Endothelial cell of umbilical vein (primary cell): ENCODE measurements around the gene SBK3. TPM values are rescaled to one million over a fixed set of nuclear protein-coding genes. Genes with fewer than 3 reads are reported as not detected.

Experiments used
- BruUV-seq: library from RNA; stranded (reverse); fragments of 400-500 nt; replicated peaks from 2 replicates; lab custom pipeline; 2021; lab: Mats Ljungman, UMichigan
- CTCF ChIA-PET: fragments of 300-600, 350-600 bp; sonication (Branson Sonifier 250); formaldehyde crosslinking; loops from one replicate; lab custom pipeline; 2021; ENCODE audit warnings: antibody characterized with exemption, inconsistent platforms; lab: Charles Lee
- POLR2A ChIA-PET: fragments of 300-600, 350-600 bp; sonication (Branson Sonifier 250); formaldehyde crosslinking; loops from one replicate; lab custom pipeline; 2021; ENCODE audit warnings: antibody characterized with exemption, inconsistent platforms; lab: Charles Lee
- DNase-seq: peaks from one replicate; pipeline ENCODE4 v3.0.0-alpha.2; 2011; ENCODE audit warnings: low read depth, low spot score
- FAIRE-seq: peaks from 2 replicates; lab custom pipeline; 2011; peaks lifted over from hg19 to GRCh38; lab: Jason Lieb, UNC
- H2AFZ ChIP-seq: 2 replicates; pipeline ENCODE4 v1.6.0; 2012; ENCODE audit warnings: low read depth, low read length, control low read depth, inconsistent platforms
- H3K27ac ChIP-seq: 2 replicates; pipeline ENCODE4 v1.5.1; 2011; ENCODE audit warnings: low read depth, mild to moderate bottlenecking, control low read depth, low read length, moderate library complexity; ENCODE audit not compliant: insufficient read depth
- H3K27me3 ChIP-seq, 2 experiments: 2 replicates each; pipeline versions ENCODE4 v1.6.0 to v1.6.1; 2011; ENCODE audit warnings: low read length in 2 of 2, mixed read lengths in 1 of 2; ENCODE audit not compliant: control insufficient read depth in 2 of 2, insufficient read depth in 2 of 2
- H3K36me3 ChIP-seq, 2 experiments: 2 replicates in 1 of 2; 3 replicates in 1 of 2; pipeline ENCODE4 v1.5.1; 2011; ENCODE audit warnings: low read length in 2 of 2, mild to moderate bottlenecking in 1 of 2, moderate library complexity in 1 of 2; ENCODE audit not compliant: control insufficient read depth in 2 of 2, insufficient read depth in 2 of 2; ENCODE audit errors: extremely low read depth in 1 of 2
- H3K4me1 ChIP-seq: 3 replicates; pipeline ENCODE4 v1.5.1; 2011; ENCODE audit warnings: mild to moderate bottlenecking, low read length; ENCODE audit not compliant: control insufficient read depth, insufficient read depth; ENCODE audit errors: extremely low read depth
- H3K4me2 ChIP-seq: 2 replicates; pipeline ENCODE4 v1.6.1; 2011; ENCODE audit warnings: low read length, control low read depth, mixed read lengths; ENCODE audit not compliant: insufficient read depth
- H3K4me3 ChIP-seq, 3 experiments: fragments of 200-600 bp in 1 of 3; sonication (generic), shearing (Covaris generic) in 1 of 3; replicated peaks in 1 of 3; 2 replicates each; pipeline ENCODE4 v1.5.1; 2011 to 2016; ENCODE audit warnings: control low read depth in 3 of 3, low read length in 3 of 3, mild to moderate bottlenecking in 2 of 3, inconsistent platforms in 1 of 3, low read depth in 1 of 3, moderate library complexity in 1 of 3; ENCODE audit not compliant: insufficient read depth in 1 of 3
- H3K79me2 ChIP-seq: 2 replicates; pipeline ENCODE4 v1.6.0; 2012; ENCODE audit warnings: low read length, inconsistent platforms; ENCODE audit not compliant: control insufficient read depth, insufficient read depth
- H3K9ac ChIP-seq: replicated peaks from 2 replicates; pipeline ENCODE3; 2011; ENCODE audit warnings: low read length, control low read depth; ENCODE audit not compliant: insufficient read depth; ENCODE audit errors: extremely low read depth
- H3K9me1 ChIP-seq: replicated peaks from 3 replicates; pipeline ENCODE4 v1.6.0; 2011; ENCODE audit warnings: mild to moderate bottlenecking, low read length; ENCODE audit not compliant: control insufficient read depth, insufficient read depth; ENCODE audit errors: extremely low read depth
- H3K9me3 ChIP-seq: replicated peaks from 2 replicates; pipeline ENCODE4 v1.5.1; 2012; ENCODE audit warnings: low read length, inconsistent platforms; ENCODE audit not compliant: control insufficient read depth, insufficient read depth
- H4K20me1 ChIP-seq: replicated peaks from 2 replicates; pipeline ENCODE3; 2011; ENCODE audit warnings: mild to moderate bottlenecking, low read length; ENCODE audit not compliant: control insufficient read depth, insufficient read depth; ENCODE audit errors: extremely low read depth
- CTCF ChIP-seq, 2 donors: IDR thresholded peaks; 1 replicate in 1 of 2; 2 replicates in 1 of 2; pipeline ENCODE4 v1.5.1; 2011; ENCODE audit warnings: low read length in 2 of 2, mild to moderate bottlenecking in 2 of 2, moderate library complexity in 2 of 2, control low read depth in 1 of 2, inconsistent platforms in 1 of 2, low read depth in 1 of 2; ENCODE audit not compliant: insufficient read depth in 1 of 2; ENCODE audit errors: extremely low read depth in 1 of 2
- FOS ChIP-seq: IDR thresholded peaks from 2 replicates; pipeline ENCODE4 v1.6.1; 2011; ENCODE audit warnings: mild to moderate bottlenecking, low read length, moderate library complexity, borderline replicate concordance; ENCODE audit not compliant: insufficient read depth
- MAX ChIP-seq: IDR thresholded peaks from 2 replicates; pipeline ENCODE4 v1.6.1; 2011; ENCODE audit not compliant: insufficient read depth, insufficient read length
- dilution Hi-C: fragments of 300-500 bp; cut with MboI; formaldehyde crosslinking; loops from one replicate; pipeline ENCODE4 v1.15.0; 2019; ENCODE audit warnings: low sequenced_read_pairs; ENCODE audit not compliant: extremely low pct_ligation_motif_present
- intact Hi-C: fragments of 100-400 bp; cut with micrococcal nuclease; formaldehyde crosslinking; loops from one replicate; pipeline ENCODE4 v1.10.0; 2022
- polyA plus RNA-seq, 4 experiments: library from polyadenylated mRNA; depleted of rRNA in 3 of 4; stranded (reverse) in 3 of 4; unstranded in 1 of 4; fragments of >200 nt; gene quantifications; 2 replicates each; pipeline versions ENCODE4 v1.2.1 to v1.2.3, GENCODE V29; 2011 to 2012; ENCODE audit warnings: missing spikeins in 1 of 4
- total RNA-seq: library from RNA; stranded (reverse); gene quantifications from 2 replicates; pipeline ENCODE4 v1.2.3, GENCODE V29; 2021

SBK3 gene
- total and polyA plus RNA-seq, 2 donors (not counting 3 experiments of a cell fraction or from before 2014, with no cell fraction given): 0.18 to 0.62 TPM

GRCh38 chr19:55503502-55504251 lies 41.7 kb downstream of the SBK3 start:
- Histone ChIP-seq H3K9me1 (no peaks in the 10 kb centered on the region), H3K27ac (no peak overlapping the region), H3K79me2 (no peaks in the 10 kb centered on the region), H3K4me3 (peak overlapping the region in 1 of 3 experiments; percentile 26), H3K36me3 (no peaks in the 10 kb centered on the region), H3K27me3 (no peaks in the 10 kb centered on the region), H3K9me3 (no peaks in the 10 kb centered on the region), H3K4me2 (no peak overlapping the region), H3K4me1 (no peaks in the 10 kb centered on the region), H4K20me1 (no peaks in the 10 kb centered on the region), H2AFZ (peak overlapping the region; percentile 89), H3K9ac (no peak overlapping the region)
- peak; percentile 87 for FAIRE-seq
- POLR2A ChIA-PET: interaction anchor here (0.7 to 1.4 kb wide), 3 partner anchors 15 to 36 kb away, joined by 3 to 7 read pairs (median 5); partner anchors contain the start of gene ZNF628
- no TSS peak for BruUV-seq
- DNase-seq: peak; percentile 95
- dilution Hi-C loops: no loop called here
- TF ChIP-seq FOS (no peak), MAX (peak; percentile 83), CTCF (IDR thresholded peaks at IDR 0.05; ENCODE audit: extremely low read depth in 1 of 2, insufficient read depth in 1 of 2, low read depth in 1 of 2, low read length in 2 of 2) (peak; percentile 96 to 98)
- intact Hi-C loops: loop anchor here (1.0 to 2.0 kb wide), 6 partner anchors 16 to 362 kb away; no protein-coding TSS in a partner anchor
- CTCF ChIA-PET: interaction anchor here (0.5 to 5.4 kb wide), 58 partner anchors 9 to 1944 kb away, joined by 3 to 298 read pairs (median 4); partner anchors contain the start of genes FIZ1, HSPBP1, ISOC2 and KMT5C
